Activated CD8-positive, alpha-beta memory T cell treated with anti-CD3 and anti-CD28 coated beads, Interleukin-2, amount 50 U/mL, for 24 hours (primary cell): Measurements from ENCODE around the gene EIF2S1.
"Not testable (repeated sequence)": the region's sequence is repeated elsewhere in the genome, so short reads cannot be mapped to it uniquely, and the experiment has no call there.

Experiments used
- DNase-seq: peaks from one replicate; pipeline ENCODE4 v3.0.0-alpha.2; 2020; ENCODE audit errors: extremely low read depth

Gene EIF2S1

GRCh38 chr14:67371247-67372148 is 11.4 kb downstream of the EIF2S1 start:
- no peak for DNase-seq

DNA sequence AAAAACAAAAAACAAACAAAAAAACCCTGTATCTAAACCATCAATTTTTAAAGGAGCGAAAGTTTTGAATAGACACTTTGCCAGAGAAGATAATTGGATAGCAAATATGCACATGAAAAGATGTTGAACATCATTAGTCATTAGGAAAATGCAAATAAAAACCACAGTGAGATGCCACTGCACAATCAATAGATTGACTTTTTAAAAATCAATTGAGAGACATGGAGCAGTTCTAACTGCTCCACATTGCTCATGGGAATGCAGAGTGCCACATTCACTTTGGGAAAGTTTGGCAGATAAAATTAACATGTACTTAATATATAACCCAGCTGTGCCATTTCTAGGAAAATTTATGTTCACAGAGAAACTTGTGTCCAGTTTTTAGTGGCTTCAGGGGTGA is 12.7 kb downstream of the EIF2S1 start:
- no peak for DNase-seq

GRCh38 chr14:67373347-67373746 is 13.2 kb downstream of the EIF2S1 start:
- no peak for DNase-seq

DNA sequence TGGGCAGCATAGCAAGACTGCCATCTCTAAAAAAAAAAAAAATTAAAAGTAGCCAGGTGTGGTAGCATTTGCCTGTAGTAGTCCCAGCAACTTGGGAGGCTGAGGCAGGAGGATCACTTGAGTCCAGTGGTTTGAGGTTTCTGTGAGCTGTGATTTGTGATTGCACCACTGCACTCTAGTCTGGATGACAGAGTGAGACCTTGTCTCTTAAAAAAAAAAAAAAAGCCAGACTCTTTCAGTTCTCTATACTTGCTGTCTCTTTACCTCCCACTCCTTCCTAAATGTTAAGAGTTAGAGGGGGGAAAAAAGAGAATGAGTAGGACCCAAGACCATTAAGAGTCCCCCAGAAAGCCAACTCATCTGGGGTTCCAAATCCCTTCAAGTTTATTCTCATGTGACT is 17.8 kb downstream of the EIF2S1 start:
- no peak for DNase-seq

GRCh38 chr14:67385120-67385519 is 25.0 kb downstream of the EIF2S1 start:
- DNase-seq, result no peak

GRCh38 chr14:67385618-67386017 is 25.5 kb downstream of the EIF2S1 start:
- DNase-seq, result no peak

- DNase-seq, result no peak
Measured at GRCh38 chr14:67387195-67387594, 27.1 kb downstream of the EIF2S1 start.

GRCh38 chr14:67389275-67389674 is 29.1 kb downstream of the EIF2S1 start:
- no peak for DNase-seq

DNA sequence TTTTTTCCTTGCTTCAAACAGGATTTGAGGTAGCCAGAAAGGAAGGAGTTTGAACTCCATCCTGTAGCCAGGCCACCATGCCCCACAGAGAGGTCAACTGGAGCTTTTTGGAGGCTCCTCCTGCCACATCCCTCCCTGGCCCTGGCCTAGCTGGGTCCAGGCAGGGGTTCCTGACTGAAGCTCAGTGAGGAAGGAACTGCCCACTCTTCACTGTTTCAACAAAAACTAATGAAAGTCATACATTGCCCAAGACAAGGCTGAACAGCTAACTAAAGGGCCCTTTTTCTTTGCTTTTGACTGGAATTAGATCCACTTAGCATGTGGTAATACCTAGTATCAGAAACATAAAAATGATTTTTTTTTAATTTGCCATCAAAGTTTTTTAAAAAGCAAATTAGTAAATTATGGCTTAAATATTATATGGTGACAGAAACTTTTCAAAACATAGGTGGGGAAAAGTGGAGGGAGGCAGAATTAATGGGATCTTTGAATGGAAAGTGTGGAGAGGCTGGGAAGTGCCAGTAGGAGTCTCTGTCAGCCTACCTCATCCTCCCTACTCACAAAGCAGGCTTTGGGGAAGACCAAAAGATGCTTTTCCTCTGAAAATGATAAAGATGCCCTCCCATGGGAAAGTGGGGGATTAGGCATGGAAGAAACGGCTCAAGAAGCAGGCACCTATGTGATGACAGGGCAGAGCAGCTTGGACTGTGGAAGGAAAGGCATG is 29.8 kb downstream of the EIF2S1 start:
- DNase-seq, result no peak

DNA sequence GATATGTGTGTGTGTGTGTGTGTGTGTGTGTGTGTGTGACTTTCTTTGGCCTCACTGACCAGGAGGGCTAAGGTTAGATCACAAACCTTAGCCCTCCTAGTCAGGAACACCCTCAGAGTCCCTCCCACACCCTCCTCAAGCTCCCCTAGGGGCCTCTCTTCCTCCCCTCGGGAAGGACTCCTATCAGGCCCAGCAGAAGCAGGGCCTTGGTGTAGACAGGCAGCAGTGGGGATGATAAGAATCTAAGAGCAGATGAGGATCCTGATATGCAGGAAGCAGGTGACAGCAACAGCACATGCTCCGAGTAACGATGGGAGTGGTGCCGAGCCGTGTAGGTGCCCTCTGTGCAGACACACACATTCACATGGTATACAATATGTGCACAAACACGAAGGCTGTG is 31.1 kb downstream of the EIF2S1 start:
- DNase-seq, result no peak

DNA sequence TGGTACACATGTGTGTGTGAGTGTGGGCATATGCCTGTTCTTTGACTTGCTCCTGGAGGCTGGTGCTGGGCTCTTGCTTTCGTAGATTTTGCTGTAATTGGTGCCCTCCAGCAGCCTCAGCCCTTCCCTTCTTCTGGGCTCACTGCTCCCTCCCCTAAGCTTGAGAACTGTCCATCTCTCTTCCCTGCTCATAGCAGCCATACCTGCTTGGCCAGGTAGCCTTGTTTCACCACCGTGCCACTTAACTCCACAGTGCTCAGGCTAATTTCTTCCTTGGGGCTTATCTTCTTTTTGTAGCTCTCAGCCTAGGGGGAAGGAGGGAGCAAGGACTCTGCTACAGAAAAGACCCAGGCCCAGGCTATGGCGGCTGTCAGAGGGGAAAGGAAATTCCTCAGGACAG is 32.0 kb downstream of the EIF2S1 start:
- DNase-seq, result no peak

GRCh38 chr14:67392800-67393199 is 32.7 kb downstream of the EIF2S1 start:
- no peak for DNase-seq

DNA sequence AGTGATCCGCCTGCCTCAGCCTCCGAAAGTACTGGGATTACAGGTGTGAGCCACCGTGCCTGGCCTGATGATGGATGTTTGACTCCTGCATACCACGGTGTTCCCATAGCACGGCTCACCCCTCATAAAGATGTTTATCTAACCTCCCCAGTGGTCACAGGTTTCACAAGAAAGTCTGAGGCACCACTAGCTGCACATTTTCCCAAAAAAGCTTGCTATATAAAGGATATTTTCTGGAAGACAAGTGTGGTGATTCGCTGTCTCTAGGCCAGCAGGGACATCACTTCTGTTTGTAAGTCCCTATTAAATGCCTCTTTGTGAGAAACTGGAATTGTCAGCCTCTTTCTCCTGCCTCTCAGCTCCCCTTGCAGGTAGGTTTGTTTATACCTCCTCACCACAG is 33.6 kb downstream of the EIF2S1 start:
- no peak for DNase-seq

GRCh38 chr14:67395086-67395875 is 35.2 kb downstream of the EIF2S1 start:
- DNase-seq, result no peak

GRCh38 chr14:67395876-67396189 is 35.7 kb downstream of the EIF2S1 start:
- DNase-seq, result no peak

DNA sequence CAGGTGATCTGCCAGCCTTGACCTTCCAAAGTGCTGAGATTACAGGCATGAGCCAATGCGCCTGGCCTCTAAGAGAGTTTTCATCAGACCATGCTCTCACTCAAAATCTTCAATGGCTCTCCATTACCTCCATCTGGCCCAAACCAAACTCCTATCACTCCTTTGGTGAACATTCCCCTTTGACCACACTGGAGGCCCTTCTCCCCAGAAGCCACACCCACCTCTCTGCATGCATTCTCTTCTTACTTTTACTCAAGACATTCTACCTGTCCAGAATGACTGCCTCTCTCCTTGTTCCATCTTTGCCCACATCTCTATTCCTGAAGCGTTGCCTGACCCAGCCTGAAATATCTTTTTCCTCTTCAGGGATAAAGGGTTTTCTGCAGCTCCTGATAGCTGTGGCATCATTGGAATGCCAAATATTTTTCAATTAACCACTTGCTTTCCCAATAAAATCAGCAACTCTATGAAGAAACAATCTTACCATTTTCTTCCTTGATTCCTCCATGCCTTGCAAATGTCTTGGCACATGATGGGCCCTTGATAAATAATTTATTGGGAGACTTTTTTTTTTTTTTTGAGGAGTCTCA is 36.3 kb downstream of the EIF2S1 start:
- DNase-seq, result no peak

- no peak for DNase-seq
Measured at GRCh38 chr14:67397536-67397935, 37.4 kb downstream of the EIF2S1 start.

- no peak for DNase-seq
Measured at GRCh38 chr14:67400434-67400833, 40.3 kb downstream of the EIF2S1 start.

GRCh38 chr14:67405771-67406170 is 45.6 kb downstream of the EIF2S1 start:
- no peak for DNase-seq

- not testable (repeated sequence) for DNase-seq
Measured at GRCh38 chr14:67408122-67408801, 48.1 kb downstream of the EIF2S1 start.

- no peak for DNase-seq
Measured at GRCh38 chr14:67409461-67409860, 49.3 kb downstream of the EIF2S1 start.

DNA sequence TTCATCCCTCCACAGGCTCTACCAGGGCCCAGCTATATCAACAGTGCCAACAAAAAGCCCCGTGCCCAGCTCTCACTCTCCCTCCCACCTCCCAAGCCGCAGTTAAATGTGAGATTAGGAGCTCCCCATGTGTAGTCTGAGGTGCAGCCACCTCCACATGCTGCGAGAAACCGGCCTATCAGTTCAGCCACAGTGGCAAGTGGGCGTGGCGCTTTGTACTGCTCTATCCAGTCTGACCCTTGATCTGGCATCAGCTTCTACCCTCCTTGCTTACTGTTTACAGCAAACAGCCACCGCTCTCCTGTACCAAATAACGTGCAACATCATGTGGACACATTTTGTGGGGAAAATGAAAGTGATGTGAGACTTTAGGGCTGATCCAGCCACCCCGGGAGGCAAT is 50.2 kb downstream of the EIF2S1 start:
- no peak for DNase-seq
